ENCODE data around the gene PKNOX2. TPM values are rescaled to one million over a fixed set of nuclear protein-coding genes. Genes with fewer than 3 reads are reported as not detected.

PKNOX2 gene
- total RNA-seq, 1 experiment from 2014 or later = 3.7 TPM

DNA sequence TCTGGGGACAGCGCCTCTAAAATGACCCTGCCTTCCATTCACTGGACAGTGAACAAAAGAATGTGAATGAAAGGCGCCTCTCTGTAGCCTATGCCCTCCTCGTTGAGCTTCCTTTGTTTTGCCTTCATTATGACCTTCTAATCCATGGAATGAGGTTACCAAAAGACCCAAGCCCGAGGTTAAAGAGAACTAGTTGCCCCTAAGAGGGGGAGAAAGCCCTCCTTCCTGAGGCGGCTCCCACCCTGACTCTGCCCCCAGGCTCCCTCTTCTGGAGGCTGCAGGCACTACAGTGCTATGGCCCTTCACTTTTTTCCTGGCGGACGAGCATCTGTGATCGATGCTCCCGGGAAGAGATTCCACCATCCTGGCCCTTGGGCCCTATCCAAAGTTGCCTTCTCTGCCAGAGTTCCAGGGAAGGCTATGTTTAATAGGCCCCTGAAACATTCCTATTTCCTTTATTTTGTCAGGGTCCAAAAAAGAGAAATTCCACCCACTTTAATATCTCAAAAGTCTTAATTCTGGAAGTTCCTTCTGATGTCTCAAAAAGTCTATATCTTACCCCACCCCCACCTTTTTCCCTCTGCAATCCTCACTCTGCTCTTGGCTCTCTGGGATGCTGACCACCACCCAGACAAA is 184.2 kb downstream of the PKNOX2 start:
- H3K9me3 Mint-ChIP-seq = no peaks in the 10 kb centered on the region
- no peak for TF ChIP-seq CBFB (CRISPR knock-in tag; IDR thresholded peaks at IDR 0.05; ENCODE audit: low read depth)
- TF ChIP-seq ETV6 (CRISPR knock-in tag; IDR thresholded peaks at IDR 0.05) = 0 out of 2 replicates have a peak, but pooled peaks have one; percentile 33
- no peak for TF ChIP-seq KAT7 (CRISPR knock-in tag; IDR thresholded peaks at IDR 0.05; ENCODE audit: borderline replicate concordance)
- TF ChIP-seq, protein P1, sequence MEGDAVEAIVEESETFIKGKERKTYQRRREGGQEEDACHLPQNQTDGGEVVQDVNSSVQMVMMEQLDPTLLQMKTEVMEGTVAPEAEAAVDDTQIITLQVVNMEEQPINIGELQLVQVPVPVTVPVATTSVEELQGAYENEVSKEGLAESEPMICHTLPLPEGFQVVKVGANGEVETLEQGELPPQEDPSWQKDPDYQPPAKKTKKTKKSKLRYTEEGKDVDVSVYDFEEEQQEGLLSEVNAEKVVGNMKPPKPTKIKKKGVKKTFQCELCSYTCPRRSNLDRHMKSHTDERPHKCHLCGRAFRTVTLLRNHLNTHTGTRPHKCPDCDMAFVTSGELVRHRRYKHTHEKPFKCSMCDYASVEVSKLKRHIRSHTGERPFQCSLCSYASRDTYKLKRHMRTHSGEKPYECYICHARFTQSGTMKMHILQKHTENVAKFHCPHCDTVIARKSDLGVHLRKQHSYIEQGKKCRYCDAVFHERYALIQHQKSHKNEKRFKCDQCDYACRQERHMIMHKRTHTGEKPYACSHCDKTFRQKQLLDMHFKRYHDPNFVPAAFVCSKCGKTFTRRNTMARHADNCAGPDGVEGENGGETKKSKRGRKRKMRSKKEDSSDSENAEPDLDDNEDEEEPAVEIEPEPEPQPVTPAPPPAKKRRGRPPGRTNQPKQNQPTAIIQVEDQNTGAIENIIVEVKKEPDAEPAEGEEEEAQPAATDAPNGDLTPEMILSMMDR (IDR thresholded peaks at IDR 0.05) = peak; percentile 88
- 0 out of 2 replicates have a peak, but pooled peaks have one; percentile 20 for TF ChIP-seq SP1 (CRISPR knock-in tag; conservative IDR thresholded peaks at IDR 0.05)
- no peaks in the 10 kb centered on the region for H3K36me3 Mint-ChIP-seq
- H3K27me3 Mint-ChIP-seq (ENCODE audit: low read depth) = peaks cover 22% of the 10 kb centered on the region
- H3K4me3 Mint-ChIP-seq = no peak overlapping the region
- peaks cover 44% of the 10 kb centered on the region for H3K4me1 Mint-ChIP-seq
- no peak overlapping the region for H3K27ac Mint-ChIP-seq
- POLR2A ChIA-PET = no interaction called here
- CTCF ChIA-PET = interaction anchor here (0.5 to 7.4 kb wide), 22 partner anchors 18 to 450 kb away, joined by 3 to 96 read pairs (median 4); partner anchors contain the start of genes PKNOX2 and TMEM218
- DNase-seq (ENCODE audit: low spot score) = peak; percentile 90
- peak; percentile 75 for ATAC-seq

GRCh38 chr11:125350206-125351032 is 185.9 kb downstream of the PKNOX2 start:
- ATAC-seq = no peak
- no peak overlapping the region for H3K4me3 Mint-ChIP-seq
- POLR2A ChIA-PET = interaction anchor here (0.9 to 1.4 kb wide), 3 partner anchors 9 to 383 kb away, joined by 3 read pairs; no protein-coding TSS in a partner anchor

More at GRCh38 chr11:125350206-125351032, 185.9 kb downstream of the PKNOX2 start:
- H3K36me3 Mint-ChIP-seq = no peaks in the 10 kb centered on the region
- TF ChIP-seq ERG (CRISPR knock-in tag; IDR thresholded peaks at IDR 0.05) (no peak), AR (CRISPR knock-in tag; IDR thresholded peaks at IDR 0.05) (no peak)
- H3K4me1 Mint-ChIP-seq = peaks cover 38% of the 10 kb centered on the region
- no peak for DNase-seq (ENCODE audit: low spot score)
- CTCF ChIA-PET = interaction anchor here (0.6 to 9.7 kb wide), 11 partner anchors 25 to 268 kb away, joined by 3 to 52 read pairs (median 4); partner anchors contain the start of gene PKNOX2
- H3K27me3 Mint-ChIP-seq (ENCODE audit: low read depth) = peaks cover 22% of the 10 kb centered on the region
- H3K27ac Mint-ChIP-seq = no peak overlapping the region
- no peaks in the 10 kb centered on the region for H3K9me3 Mint-ChIP-seq

All from WTC11 (cell line).